Ishikawa (cell line): ENCODE data around the gene YIPF5.

ENCODE experiments used
- CEBPB ChIP-seq: IDR thresholded peaks from 2 replicates; pipeline ENCODE4 v1.6.1; 2012
- CREB1 ChIP-seq: IDR thresholded peaks from 2 replicates; pipeline ENCODE4 v1.6.1; 2012; ENCODE audit warnings: low read depth
- EGR1 ChIP-seq: IDR thresholded peaks from 2 replicates; pipeline ENCODE4 v1.6.1; 2012
- EP300 ChIP-seq: IDR thresholded peaks from 2 replicates; pipeline ENCODE4 v1.6.1; 2012; ENCODE audit warnings: borderline replicate concordance
- FOXM1 ChIP-seq: IDR thresholded peaks from 2 replicates; pipeline ENCODE4 v1.6.1; 2012; ENCODE audit warnings: low read depth, borderline replicate concordance
- NFIC ChIP-seq: IDR thresholded peaks from 2 replicates; pipeline ENCODE4 v1.6.1; 2012
- RAD21 ChIP-seq: IDR thresholded peaks from 2 replicates; pipeline ENCODE4 v1.6.1; 2012; ENCODE audit warnings: low read depth
- TAF1 ChIP-seq: IDR thresholded peaks from 2 replicates; pipeline ENCODE4 v1.6.1; 2012; ENCODE audit warnings: low read depth, mild to moderate bottlenecking
- TCF12 ChIP-seq: IDR thresholded peaks from 2 replicates; pipeline ENCODE4 v1.6.1; 2012; ENCODE audit warnings: low read depth
- TEAD4 ChIP-seq: IDR thresholded peaks from 2 replicates; pipeline ENCODE4 v1.6.1; 2012
- YY1 ChIP-seq: IDR thresholded peaks from 2 replicates; pipeline ENCODE4 v1.6.1; 2012; ENCODE audit warnings: low read depth
- ZBTB7A ChIP-seq: IDR thresholded peaks from 2 replicates; pipeline ENCODE4 v1.6.1; 2012; ENCODE audit warnings: low read depth
- TF ChIP-seq, protein P1 (sequence below): IDR thresholded peaks from 2 replicates; pipeline ENCODE4 v1.6.1; 2012
- TF ChIP-seq, protein P2 (sequence below): IDR thresholded peaks from 2 replicates; pipeline ENCODE4 v1.6.1; 2012
- TF ChIP-seq, protein P3 (sequence below): IDR thresholded peaks from 2 replicates; pipeline ENCODE4 v1.6.1; 2012; ENCODE audit warnings: low read depth, mild to moderate bottlenecking

The YIPF5 gene

DNA sequence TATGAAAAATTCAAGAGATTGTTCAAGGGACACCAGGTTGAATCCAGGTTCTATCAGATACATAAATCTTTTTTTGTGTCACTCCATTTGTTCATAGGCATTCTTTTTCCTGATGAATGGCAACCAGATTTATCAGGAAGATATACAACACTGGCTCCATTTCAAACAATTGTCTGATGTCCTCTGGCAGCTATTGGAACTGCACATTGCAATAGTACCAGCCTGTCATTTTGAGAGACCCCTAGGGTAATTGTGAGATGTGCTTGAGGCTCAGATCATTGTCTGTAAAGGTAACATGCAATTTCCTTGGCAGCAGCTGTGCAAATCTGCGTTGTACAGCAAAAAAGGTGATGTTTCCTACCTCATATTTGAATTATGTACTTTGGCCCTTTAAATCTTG is 26.2 kb upstream of the YIPF5 start:
- TF ChIP-seq NFIC (no peak), CEBPB (no peak), FOXM1 (no peak), YY1 (no peak), CREB1 (no peak), EP300 (no peak)

DNA sequence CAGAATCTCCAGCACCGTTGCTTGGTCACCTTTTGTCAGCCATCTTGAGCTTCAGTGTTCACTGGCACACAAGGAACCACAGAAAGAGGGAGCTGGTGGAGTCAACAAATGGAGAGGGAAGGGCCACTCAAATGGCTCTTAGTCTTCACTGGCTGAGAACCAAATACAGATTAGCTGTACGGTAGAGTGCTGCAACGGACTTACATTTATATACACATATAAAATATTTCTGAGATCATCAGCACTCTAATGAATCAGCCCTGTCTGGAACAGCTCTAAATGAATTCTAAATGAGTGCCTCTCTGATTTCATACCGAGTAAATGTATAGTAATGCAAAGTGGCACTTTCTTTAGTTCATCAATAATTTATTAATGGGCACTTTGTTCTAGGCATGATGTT is 25.0 kb upstream of the YIPF5 start:
- TF ChIP-seq, protein P1, sequence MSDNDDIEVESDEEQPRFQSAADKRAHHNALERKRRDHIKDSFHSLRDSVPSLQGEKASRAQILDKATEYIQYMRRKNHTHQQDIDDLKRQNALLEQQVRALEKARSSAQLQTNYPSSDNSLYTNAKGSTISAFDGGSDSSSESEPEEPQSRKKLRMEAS, result no peak
- TF ChIP-seq EGR1 (no peak), FOXM1 (no peak), RAD21 (no peak), TEAD4 (no peak), TCF12 (no peak), CREB1 (no peak), YY1 (no peak), CEBPB (no peak), ZBTB7A (no peak), NFIC (no peak), TAF1 (no peak), EP300 (no peak)
- TF ChIP-seq, protein P2, sequence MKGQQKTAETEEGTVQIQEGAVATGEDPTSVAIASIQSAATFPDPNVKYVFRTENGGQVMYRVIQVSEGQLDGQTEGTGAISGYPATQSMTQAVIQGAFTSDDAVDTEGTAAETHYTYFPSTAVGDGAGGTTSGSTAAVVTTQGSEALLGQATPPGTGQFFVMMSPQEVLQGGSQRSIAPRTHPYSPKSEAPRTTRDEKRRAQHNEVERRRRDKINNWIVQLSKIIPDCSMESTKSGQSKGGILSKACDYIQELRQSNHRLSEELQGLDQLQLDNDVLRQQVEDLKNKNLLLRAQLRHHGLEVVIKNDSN, result no peak
- TF ChIP-seq, protein P3, sequence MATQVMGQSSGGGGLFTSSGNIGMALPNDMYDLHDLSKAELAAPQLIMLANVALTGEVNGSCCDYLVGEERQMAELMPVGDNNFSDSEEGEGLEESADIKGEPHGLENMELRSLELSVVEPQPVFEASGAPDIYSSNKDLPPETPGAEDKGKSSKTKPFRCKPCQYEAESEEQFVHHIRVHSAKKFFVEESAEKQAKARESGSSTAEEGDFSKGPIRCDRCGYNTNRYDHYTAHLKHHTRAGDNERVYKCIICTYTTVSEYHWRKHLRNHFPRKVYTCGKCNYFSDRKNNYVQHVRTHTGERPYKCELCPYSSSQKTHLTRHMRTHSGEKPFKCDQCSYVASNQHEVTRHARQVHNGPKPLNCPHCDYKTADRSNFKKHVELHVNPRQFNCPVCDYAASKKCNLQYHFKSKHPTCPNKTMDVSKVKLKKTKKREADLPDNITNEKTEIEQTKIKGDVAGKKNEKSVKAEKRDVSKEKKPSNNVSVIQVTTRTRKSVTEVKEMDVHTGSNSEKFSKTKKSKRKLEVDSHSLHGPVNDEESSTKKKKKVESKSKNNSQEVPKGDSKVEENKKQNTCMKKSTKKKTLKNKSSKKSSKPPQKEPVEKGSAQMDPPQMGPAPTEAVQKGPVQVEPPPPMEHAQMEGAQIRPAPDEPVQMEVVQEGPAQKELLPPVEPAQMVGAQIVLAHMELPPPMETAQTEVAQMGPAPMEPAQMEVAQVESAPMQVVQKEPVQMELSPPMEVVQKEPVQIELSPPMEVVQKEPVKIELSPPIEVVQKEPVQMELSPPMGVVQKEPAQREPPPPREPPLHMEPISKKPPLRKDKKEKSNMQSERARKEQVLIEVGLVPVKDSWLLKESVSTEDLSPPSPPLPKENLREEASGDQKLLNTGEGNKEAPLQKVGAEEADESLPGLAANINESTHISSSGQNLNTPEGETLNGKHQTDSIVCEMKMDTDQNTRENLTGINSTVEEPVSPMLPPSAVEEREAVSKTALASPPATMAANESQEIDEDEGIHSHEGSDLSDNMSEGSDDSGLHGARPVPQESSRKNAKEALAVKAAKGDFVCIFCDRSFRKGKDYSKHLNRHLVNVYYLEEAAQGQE, result no peak

DNA sequence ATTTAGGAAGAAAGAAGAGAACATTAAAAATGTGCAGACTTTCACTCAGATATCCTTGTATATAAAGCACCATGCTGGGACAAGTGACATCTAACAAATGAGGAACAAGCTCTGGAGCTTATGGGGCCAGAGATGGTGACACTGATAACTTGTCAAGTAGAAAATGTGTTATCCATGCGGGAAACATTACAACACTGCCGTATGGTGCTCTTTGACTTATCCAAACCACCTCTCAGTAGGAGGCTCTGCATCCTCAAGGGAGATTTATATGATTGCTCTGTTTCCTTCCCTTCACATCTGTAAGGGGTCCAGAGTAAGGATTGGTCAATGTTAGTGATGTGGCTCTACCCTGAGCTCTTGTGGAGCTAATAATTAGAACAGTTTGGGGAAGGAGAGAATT is 23.7 kb upstream of the YIPF5 start:
- no peak for TF ChIP-seq TAF1
- no peak for TF ChIP-seq EP300
- TF ChIP-seq, protein P1, result no peak
- TF ChIP-seq TEAD4, result no peak
- TF ChIP-seq, protein P2, result no peak
- TF ChIP-seq NFIC, result no peak
- TF ChIP-seq YY1, result no peak
- no peak for TF ChIP-seq TCF12
- no peak for TF ChIP-seq EGR1

DNA sequence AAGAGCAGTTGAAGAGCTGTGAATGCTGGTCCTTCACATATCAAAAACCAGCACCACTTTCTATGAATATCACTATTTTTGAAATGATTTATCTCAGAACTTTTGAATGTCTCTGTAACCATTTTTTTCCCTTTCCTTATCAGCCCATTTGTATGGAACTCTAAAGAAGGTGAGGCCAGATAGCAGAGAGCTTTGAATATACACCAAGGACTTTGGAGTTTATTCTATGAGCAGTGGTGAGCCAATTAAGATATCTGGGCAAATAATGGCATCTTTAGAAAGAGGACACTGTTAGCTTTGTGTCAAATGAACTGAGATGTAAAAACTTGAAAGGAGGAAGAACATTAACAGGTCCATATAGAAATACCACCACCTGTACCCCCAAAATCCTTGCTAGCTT is 22.2 kb upstream of the YIPF5 start:
- TF ChIP-seq EP300, result no peak
- TF ChIP-seq, protein P2, result no peak

DNA sequence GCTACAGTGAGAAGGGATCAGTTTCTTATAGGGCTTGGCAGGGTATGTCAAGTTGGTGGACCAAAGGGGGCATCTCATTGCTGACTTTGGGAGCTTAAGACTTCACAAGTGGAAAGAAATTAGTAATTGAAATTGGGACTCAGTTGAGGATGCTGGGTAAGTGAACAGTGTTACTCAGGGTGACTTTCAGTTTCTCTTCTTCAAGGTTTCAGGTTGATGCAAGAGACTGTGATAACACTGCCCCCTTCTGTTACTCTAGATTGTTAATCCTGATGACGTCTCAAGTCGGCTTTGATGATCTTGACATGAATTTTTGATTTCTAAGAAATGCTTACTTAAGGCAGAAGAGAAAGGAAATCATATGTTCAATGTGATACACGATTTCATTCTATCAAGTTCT is 21.5 kb upstream of the YIPF5 start:
- TF ChIP-seq YY1 (no peak), CREB1 (no peak), NFIC (no peak), FOXM1 (no peak), RAD21 (peak; percentile 12; the same call in 1 of the 2 replicates), ZBTB7A (no peak), TAF1 (no peak)

DNA sequence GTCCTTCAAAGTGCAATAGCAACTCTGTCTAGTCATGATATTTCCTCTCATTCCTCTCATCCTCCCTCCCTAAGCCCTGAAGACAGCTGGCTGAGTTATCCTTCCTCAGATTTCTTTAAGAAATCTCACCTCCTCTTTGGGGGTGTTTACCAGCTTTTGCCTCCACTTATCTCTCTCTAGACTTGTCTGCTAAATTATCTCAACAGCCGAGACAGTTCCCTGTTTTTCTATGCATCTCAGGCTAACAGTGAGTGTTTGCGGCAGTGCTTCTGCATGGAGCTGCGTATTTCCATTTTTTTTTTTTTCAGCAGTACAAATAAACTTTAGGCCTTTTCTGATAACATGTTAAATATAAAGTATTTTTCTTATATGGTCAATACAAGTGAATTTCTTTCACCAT is 21.1 kb upstream of the YIPF5 start:
- no peak for TF ChIP-seq EGR1

DNA sequence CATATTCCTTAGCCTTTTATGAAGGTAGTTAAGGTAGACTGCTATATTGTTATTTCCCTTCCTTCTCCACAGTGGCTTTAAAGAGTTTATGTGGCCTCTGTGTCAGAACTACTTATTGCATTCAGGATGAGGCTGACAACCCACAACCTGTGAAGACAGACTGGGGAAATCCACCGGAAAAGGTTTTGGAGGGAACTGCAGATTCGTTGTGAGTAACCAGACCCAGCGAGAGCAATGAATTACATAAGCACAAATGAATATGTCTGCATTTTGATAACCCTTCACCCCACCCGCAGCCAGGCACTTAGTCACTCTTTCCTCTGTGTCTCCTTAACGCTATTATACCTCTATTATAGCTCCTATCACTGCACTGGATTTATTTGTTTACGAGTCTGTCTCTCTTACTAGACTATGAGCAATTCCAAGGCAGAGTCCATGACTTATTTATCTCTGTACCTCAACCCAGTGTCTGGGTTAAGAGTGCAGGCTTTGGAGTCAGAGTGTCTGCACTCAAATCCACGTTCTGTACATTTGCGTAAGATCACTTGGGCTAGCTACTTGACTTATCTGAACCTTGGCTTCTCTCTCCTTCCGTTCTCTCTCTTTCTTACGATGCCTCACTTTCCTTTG is 19.5 kb upstream of the YIPF5 start:
- TF ChIP-seq EGR1 (no peak), EP300 (no peak), TCF12 (no peak)
- TF ChIP-seq, protein P2, result no peak
